AG10803 (cell line): Measurements from ENCODE around the gene CMIP.

Experiments used
- DNase-seq: peaks from one replicate; pipeline ENCODE4 v3.0.0; 2010; ENCODE audit warnings: low read depth
- H3K4me3 ChIP-seq: 2 replicates; pipeline ENCODE4 v1.5.1; 2011; ENCODE audit warnings: mild to moderate bottlenecking, low read length, control low read depth
- CTCF ChIP-seq: conservative IDR thresholded peaks from 2 replicates; pipeline ENCODE4 v1.5.1; 2011; ENCODE audit warnings: mild to moderate bottlenecking, low read length, control low read depth, inconsistent platforms

CMIP gene

DNA sequence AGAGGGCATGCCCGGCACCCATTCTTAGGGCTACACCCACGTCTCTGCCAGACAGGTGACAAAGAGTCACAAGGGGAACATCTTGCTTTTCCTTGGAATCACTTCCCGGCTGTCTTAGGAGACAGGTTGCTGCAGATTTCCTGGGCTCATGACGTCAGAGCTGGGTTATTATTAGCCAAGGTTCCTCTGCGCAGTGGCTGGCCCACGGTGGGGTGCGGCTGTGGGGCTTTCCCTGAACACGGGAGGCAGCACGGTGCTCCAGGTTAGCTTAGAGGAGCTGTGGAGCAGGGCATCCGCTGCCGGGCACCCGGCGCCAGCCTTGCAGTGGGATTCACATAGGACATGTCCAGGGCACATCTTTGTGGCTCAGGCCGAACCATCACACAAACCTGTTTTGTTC is 216.5 kb downstream of the CMIP start:
- no peak overlapping the region for H3K4me3 ChIP-seq
- TF ChIP-seq CTCF, result no peak
- no peak for DNase-seq

GRCh38 chr16:81664153-81664552 is 219.5 kb downstream of the CMIP start:
- DNase-seq, result no peak
- no peak for TF ChIP-seq CTCF
- no peak overlapping the region for H3K4me3 ChIP-seq

DNA sequence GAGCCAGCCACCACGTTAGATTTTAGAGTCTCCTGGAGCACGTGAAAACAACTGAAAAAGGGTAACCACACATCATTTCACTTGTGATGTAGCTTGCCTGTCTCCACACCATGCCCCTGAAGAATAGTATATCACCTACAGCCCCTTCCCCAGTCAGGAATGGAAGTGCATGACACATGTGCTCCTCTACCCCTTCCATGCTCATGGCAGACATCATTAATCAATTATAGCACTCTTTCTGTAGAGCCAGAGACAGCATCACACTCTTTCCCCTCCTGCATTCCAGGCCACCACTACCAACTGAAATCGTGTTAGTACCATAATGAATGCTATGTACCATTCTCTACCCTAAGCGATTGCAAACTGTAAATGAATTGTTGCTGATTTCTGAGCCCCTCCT is 221.0 kb downstream of the CMIP start:
- no peak for DNase-seq
- no peak overlapping the region for H3K4me3 ChIP-seq
- TF ChIP-seq CTCF, result no peak

- DNase-seq, result no peak
- TF ChIP-seq CTCF, result no peak
- H3K4me3 ChIP-seq, result no peak overlapping the region
These were observed 221.5 kb downstream of the CMIP start for GRCh38 chr16:81666113-81666512.

DNA sequence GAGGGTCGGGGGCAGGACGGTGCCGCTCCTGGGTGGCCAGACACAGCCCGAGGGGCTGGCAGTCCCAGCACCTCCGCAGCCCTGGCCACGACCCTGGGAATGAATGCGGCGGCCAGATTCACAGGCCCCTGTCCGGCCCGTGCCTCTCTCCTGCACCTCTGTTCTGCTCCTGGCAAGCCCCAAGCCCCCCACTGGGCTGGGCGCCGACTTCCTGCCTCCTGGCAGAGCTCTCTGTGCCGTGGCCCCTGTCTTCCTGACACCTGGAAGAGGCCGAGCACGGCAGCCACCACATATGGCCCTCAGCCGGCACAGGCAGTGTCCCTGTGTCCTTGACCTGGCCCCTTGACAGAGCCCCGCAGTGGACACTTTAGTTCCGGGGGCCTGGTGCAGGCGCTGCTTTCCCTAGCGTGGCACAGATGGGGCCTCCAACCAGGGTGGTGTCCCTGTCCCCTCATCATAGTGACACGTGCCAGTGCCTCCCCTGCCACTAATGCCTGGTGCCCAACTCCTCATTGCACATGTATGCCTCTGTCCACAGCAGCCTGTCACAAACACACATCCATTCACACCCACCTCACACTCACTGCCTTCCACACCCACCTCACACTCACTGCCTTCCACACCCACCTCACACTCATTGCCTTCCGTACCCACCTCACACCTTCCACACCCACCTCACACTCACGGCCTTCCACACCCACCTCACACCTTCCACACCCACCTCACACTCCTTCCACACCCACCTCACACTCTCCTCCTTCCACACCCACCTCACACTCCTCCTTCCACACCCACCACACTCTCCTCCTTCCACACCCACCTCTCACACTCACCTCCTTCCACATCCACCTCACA is 223.9 kb downstream of the CMIP start:
- DNase-seq, result no peak
- TF ChIP-seq CTCF, result no peak
- H3K4me3 ChIP-seq, result no peak overlapping the region

DNA sequence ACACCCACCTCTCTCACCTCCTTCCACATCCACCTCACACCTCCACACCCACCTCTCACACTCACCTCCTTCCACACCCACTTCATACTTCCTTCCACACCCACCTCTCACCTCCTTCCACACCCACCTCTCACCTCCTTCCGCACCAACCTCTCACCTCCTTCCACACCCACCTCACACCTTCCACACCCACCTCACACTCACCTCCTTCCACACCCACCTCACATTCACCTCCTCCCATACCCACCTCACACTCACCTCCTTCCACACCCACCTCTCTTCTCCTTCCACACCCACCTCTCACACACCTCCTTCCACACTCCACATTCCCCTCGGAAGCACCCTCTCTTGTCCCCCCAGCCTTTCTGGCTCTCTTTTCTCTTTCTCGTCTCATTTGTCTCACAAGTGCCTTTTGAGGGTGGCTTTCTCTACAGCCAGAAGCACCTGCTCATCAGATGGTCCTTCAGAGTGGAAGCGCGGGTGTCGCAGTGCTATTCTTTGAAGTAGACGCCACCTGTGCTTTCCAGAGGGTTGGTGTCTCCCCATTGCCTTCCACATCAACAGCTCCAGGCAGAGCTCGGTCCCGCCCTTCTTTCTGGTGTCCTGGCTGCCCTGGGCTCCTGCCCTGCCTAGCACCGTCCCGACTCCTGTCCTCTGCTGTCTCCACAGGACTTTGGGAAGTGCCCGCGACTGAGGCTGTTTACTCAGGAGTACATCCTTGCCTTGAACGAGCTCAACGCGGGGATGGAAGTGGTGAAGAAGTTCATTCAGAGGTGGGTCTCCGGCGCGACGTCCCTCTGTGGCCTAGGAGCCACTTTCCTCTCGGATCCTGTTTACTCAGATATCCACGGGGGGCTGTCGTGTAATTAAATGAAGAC is 225.1 kb downstream of the CMIP start:
- H3K4me3 ChIP-seq, result no peak overlapping the region
- no peak for DNase-seq
- TF ChIP-seq CTCF, result no peak
